ENCODE results near the gene TBC1D12.

The TBC1D12 gene

DNA sequence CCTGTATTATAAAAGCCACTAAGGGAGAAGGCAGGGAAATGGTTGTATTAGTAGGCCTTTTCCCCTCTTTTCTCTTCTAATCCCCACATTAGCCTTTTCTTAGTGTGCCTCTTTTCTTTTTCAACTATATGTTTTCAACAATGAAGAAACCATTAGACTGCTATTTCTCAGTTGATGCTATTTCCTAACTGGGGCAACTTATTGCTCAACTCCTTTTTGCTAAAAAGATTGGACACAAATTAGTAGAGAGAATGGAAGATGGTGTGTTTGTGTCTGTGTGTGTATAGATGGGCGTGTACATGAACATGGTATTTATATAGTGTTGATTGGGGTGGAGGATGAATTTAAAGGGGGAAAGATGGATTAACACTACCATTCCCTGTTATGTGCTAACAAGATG, 28.4 kb downstream of the TBC1D12 start:
- no peak for TF ChIP-seq ZFX (IDR thresholded peaks at IDR 0.05; ENCODE audit: borderline replicate concordance)
- TF ChIP-seq, protein P1, sequence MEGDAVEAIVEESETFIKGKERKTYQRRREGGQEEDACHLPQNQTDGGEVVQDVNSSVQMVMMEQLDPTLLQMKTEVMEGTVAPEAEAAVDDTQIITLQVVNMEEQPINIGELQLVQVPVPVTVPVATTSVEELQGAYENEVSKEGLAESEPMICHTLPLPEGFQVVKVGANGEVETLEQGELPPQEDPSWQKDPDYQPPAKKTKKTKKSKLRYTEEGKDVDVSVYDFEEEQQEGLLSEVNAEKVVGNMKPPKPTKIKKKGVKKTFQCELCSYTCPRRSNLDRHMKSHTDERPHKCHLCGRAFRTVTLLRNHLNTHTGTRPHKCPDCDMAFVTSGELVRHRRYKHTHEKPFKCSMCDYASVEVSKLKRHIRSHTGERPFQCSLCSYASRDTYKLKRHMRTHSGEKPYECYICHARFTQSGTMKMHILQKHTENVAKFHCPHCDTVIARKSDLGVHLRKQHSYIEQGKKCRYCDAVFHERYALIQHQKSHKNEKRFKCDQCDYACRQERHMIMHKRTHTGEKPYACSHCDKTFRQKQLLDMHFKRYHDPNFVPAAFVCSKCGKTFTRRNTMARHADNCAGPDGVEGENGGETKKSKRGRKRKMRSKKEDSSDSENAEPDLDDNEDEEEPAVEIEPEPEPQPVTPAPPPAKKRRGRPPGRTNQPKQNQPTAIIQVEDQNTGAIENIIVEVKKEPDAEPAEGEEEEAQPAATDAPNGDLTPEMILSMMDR (IDR thresholded peaks at IDR 0.05), result no peak
- no peak overlapping the region for H3K27ac ChIP-seq

DNA sequence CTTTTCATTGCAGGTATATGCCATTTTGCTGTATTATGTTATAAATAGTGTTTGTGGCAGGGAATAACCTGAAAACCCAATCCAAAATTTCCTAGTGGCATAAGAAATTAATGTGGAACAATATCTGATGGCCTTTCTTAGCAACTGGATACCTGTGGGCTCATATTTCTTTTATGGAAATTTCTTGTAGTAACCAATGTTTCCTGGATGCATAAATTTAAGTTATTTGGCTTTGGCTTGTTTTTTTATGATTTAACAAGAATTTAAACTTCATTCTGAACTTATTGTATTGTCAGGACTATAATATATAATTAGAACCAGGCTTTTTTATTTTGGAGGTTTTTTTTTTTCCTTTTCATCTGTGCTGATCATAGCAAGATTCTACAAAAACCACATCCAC, 30.1 kb downstream of the TBC1D12 start:
- TF ChIP-seq, protein P1 (IDR thresholded peaks at IDR 0.05), result no peak
- TF ChIP-seq ZFX (IDR thresholded peaks at IDR 0.05; ENCODE audit: borderline replicate concordance), result no peak
- H3K27ac ChIP-seq, result no peak overlapping the region

DNA sequence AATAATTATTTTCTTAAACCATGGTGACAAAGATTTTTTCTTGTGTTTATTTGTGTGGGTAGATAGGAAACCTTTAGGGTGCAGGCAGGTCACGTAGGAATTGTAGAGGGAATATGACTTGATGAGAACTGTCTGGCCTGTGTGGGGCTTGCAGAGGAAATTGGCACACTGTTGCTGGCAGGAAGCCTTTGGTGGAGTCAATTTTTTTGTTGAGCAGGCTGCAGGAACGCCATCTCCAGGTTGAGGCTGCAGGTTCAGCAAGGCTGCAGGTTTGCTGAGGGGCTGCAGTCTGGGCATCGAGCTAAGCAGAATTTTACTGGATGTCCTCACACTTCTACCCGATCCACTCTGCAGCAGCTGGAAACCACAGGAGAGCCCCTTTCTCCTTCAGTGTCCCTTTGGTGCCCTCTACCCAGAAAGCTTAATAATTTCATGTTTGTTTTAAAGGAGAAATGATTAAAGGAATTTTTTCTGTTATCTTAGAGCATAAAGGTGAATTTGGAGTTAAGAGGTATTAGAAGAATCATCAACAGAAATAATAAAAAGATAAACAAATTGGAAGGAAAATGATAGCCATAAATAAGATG, 37.0 kb downstream of the TBC1D12 start:
- H3K27ac ChIP-seq, result no peak overlapping the region
- no peak for TF ChIP-seq ZFX (IDR thresholded peaks at IDR 0.05; ENCODE audit: borderline replicate concordance)
- TF ChIP-seq, protein P1 (IDR thresholded peaks at IDR 0.05), result peak; percentile 6; the same call in 1 of the 2 replicates

DNA sequence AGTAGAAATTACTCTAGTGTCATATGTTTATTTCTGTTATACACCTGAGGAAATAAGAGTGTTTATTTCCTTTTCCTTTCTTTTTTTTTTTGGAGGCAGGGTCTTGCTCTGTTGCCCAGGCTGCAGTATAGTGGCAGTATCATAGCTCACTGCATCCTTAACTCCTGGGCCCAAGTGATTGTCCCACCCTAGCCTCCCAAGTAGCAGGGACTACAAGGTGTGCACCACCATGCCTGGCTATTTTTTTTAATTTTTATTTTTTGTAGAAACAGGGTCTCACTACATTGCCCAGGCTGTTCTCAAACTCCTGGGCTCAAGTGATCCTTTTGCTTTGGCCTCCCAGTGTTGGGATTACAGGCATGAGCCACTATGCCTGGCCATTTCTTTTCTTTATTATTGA, 37.8 kb downstream of the TBC1D12 start:
- TF ChIP-seq, protein P1 (IDR thresholded peaks at IDR 0.05), result no peak
- TF ChIP-seq ZFX (IDR thresholded peaks at IDR 0.05; ENCODE audit: borderline replicate concordance), result no peak
- H3K27ac ChIP-seq, result no peak overlapping the region

DNA sequence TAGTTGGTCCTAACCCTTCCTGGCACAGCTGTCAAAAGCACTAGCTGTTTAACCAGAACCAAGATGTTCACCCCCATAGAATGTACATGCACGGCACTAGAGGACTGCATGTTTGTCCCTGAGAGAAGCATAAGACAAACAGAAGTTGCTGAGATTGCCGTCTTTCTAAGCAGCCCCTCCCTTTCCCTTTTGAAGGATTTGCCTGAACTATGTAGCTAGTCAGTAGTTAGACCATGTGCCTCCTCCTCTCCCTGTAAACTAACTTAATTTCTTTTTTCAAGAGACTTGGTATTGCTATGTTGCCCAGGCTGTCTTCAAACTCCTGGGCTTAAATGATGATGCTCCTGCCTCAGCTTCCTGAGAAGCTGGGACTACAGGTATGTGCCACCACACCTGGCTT, 40.7 kb downstream of the TBC1D12 start:
- TF ChIP-seq ZFX (IDR thresholded peaks at IDR 0.05; ENCODE audit: borderline replicate concordance), result no peak
- TF ChIP-seq, protein P1 (IDR thresholded peaks at IDR 0.05), result no peak
- no peak overlapping the region for H3K27ac ChIP-seq

DNA sequence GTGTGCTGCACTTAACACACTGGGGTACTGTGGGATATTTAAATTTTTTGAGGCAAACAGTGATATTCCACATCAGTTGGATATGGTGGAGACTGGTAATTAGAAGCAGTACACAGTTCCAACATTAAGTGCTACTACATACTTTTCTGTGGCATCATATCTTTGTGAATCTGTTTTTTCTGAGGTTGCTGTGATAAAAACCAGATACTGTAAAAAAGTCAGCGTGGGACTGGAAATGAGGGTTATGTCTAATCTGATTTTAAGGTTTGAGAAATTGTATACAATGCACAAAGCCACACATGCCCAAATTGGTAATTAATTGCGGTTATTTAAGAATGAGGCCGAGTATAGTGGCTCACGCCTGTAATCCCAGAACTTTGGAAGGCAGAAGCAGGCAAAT, 41.2 kb downstream of the TBC1D12 start:
- TF ChIP-seq, protein P1 (IDR thresholded peaks at IDR 0.05), result no peak
- no peak for TF ChIP-seq ZFX (IDR thresholded peaks at IDR 0.05; ENCODE audit: borderline replicate concordance)
- H3K27ac ChIP-seq, result no peak overlapping the region

DNA sequence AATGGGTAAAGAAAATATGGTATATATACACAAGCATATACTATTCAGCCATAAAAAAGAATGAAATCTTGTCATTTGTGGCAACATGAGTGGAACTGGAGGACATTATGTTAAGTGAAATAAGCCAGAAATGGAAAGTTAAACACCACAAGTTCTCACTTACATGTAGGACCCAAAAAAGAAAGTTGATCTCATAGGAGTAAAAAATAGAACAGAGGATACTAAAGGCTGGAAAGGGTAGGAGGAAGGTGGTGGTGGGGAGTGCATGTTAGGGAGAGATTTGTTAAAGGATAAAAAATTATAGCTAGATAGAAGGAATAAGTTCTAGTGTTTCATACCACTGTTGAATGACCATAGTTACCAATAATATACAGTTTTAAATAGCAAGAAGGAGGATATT, 48.4 kb downstream of the TBC1D12 start:
- TF ChIP-seq ZFX (IDR thresholded peaks at IDR 0.05; ENCODE audit: borderline replicate concordance), result no peak
- TF ChIP-seq, protein P1 (IDR thresholded peaks at IDR 0.05), result no peak
- no peak overlapping the region for H3K27ac ChIP-seq
